NK-92 (cell line): ENCODE data around the gene MTHFD2.
"Not testable (repeated sequence)": the region's sequence is repeated elsewhere in the genome, so short reads cannot be mapped to it uniquely, and the experiment has no call there.

Source experiments
- DNase-seq: peaks from one replicate; lab custom pipeline; 2025; ENCODE audit not compliant: unreplicated experiment; lab: John Stamatoyannopoulos, UW

MTHFD2 gene

DNA sequence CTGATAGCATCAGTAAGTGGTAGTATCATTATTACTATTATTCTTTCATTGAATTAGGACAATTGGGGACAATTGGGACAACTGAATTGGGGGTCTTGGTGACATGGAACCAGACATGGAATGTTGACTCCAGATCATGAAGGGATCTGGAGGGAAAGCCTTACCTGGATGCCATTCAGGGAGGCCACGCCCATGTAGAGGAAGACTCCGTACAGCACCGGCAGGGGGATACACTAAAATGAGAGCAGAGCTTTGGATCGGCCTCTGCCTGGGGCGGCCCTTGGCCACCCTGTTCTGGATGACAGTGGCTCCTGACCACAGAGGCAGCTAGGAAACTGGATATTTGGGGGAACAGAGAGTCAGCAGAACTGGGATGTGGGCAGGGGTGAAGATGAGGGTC, 29.2 kb downstream of the MTHFD2 start:
- no peak for DNase-seq

DNA sequence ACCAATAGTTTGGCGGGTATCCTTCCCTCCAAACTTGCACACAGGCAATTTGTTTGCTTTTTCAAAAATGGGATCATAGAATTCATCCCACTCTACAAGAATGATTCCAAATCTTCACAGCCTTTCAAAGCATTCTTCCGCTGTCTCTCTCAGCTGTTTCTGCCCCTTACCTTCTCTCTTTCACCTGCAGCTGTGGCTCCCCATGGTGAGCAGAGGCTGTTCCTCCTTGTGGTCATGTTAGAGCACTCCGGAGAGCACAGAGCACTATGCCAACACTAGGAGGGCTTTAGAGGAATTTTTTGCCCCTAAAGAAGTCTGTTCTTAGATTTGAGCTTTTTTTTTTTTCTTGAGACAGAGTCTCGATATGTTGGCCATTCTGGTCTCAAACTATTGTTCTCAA, 30.4 kb downstream of the MTHFD2 start:
- DNase-seq: no peak

DNA sequence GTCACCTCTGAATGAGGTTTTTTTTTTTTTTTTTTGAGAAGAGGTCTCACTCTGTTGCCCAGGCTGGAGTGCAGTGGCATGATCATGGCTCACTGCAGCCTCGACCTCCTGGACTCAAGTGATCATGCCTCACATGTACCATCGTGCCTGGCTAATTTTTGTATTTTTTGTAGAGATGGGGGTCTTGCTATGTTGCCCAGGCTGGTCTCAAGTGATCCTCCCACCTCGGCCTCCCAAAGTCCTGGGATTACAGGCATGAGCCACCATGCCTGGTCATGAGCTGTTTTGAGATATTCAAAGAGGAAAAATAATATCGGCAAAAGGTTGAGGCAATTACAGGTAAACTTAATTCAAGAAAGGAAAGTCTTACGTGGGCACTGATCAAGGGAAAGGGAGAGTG, 31.4 kb downstream of the MTHFD2 start:
- not testable (repeated sequence) for DNase-seq

DNA sequence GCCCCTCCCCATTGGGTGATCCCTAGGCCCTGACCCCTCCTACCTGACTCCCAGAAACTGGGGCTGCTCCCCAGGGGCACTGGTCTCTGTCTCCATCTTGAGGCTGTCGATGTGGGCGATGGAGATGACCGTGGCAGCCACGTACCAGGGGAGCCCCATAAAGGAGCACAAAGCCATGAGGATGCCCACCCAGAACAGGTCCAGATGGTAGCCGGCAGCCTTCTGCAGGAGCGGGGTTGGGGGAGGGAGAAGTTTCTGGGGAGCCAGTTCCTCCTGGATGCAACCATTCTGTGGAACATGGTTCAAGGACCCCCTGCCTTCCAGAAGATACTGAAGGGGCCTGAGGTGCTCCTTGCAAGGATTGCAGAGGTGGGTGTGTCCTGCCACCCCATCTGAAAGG, 34.0 kb downstream of the MTHFD2 start:
- DNase-seq: no peak

DNA sequence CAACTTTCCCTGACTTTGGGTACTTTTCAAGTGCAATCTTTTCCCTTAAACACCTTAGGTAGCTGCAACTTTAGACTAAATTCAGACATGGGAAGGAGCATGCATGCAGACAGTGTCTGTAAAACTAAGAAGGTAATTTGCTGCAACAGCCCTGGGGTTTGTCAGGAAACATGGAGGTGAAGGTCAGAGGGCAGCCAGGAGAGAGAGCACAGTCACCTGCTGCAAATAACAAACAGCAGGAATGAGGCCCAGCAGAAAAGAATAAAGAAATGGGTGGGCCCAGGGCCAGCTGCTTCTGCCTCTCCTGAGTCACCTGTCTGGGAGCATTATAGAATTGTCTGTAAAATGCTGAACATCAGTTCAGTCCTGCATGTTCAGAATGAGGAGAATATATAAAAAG, 35.2 kb downstream of the MTHFD2 start:
- DNase-seq: no peak

DNA sequence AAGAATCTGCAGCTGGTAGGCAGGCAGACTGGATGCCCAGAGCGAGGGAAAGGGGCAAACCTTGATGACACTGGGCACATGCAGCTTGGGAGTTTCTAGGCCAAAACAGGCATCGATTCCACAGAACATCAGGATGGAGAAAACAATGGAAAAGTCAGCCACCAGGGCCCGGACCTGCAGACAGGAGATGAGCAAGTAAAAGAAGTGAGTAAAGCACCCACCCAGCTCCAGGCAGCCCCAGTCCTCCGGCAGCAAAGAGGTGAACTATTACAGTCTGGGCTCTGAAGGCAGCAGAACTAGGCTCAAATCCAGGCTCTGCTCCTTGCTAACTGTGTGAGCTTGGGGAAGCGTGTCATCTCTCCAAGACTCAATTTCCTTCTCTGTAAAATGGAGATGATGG, 36.6 kb downstream of the MTHFD2 start:
- no peak for DNase-seq

DNA sequence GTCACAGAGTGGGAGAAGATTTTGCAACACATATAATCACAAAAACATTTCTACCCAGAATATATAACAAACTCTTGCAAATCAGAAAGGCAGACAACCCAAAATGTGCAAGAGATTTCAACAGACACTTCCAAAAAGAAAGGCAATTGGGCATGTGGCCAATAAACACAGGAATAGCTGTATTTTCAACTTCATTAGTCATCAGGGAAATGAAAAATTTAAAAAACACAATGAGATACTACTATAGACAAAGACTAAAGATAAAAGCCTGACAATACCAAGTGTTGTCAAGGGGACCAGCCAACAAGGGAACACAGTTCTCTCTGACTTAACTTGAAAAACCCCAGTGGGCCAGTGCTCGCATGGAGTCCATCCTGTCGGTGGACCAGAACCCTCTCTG, 40.5 kb downstream of the MTHFD2 start:
- DNase-seq: no peak

DNA sequence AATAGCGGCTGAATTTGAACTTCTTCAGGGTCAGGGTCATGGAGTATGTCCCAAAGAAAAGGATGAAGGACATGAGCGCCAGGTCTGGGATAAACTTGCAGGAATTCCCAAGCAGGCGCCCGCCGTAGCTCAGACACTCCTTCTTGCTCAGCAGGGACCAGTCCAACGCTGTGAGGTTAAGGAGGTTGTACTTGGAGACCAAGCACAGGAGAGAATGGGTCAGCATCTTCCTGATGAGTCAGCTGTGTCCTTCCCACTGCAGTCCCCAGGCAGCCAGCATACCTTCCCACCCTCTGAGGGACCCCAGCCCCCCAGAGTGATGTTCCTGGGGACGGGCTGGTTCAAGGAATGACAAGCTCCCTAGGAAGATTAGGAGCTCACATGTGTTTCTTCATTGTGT, 40.9 kb downstream of the MTHFD2 start:
- no peak for DNase-seq

DNA sequence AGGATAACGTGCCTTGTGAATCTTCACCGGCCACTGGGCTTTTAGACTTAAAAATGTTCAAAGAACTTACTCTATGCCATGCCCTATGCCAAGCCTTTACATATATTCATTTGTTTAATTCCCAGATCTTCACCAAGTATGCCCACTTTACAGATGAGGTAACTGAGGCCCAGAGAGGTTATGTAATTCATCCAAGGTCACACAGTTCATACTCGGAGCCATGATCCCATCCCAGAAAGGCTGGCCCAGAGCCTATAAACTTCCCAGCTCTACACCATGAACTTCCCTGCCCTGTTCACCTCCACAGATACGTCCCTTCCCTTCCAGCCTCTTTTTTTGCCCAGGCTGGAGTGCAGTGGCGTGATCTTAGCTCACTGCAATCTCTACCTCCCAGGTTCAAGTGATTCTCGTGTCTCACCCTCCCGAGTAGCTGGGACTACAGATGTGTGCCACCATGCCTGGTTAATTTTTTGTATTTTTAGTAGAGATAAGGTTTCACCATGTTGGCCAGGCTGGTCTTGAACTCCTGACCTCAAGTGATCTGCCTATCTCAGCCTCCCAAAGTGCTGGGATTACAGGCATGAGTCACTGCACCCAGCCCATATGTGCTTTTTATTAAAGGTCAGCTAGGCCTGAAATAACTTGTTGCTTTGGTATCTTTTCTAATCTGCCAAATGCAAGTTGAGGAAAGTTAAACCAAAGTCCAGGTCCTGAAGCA, 44.1 kb downstream of the MTHFD2 start:
- DNase-seq: no peak

DNA sequence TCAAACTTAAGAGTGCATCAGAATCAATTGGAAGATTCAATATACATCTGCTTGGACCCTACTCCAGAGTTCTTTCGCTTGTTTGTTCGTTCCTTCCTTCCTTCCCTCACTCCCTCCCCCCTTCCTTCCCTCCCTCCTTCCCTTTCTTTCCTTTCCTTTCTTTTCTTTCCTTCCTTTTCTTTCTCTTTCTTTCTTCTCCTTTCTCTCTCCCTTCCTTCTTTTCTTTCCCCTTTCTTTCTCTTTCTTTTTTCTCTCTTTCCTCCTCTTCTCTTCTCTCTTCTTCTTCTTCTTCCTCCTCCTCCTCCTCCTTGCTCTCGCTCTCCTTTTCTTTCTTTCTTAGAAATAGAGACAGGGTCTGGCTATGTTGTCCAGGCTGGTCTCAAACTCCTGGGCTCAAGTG, 45.9 kb downstream of the MTHFD2 start:
- no peak for DNase-seq

DNA sequence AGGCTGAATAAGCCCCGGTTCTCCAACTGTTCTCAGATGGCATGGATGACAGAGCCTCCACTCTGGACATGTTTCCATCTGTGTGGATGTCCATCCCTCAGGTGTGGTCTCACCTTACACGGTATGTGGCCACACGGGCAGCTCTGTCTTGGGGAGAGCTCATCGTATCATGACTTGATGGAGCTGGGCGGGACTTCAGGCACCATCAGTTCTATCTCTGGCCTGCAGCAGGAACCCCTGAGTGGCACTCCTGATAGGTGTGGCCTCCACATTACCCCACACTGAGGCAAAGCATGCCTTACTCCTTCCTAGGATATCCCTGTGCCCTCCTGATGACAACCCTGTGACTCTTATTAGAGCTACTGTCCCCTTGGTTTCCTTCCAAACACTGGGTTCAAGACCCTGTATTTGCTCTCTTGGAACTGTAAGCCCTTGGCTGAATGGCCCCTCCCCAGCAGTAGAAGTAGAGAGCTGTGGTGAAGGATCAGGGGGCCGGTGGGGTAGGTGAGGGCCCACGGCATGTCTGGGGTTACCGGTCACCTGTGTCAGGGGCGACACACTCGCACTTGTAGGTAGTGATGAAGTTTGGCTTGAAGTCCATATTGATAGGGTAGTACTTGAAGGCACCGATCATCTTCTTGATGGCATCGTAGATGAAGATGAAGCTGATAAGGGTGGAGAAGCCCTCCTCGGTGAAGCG, 48.2 kb downstream of the MTHFD2 start:
- no peak for DNase-seq

DNA sequence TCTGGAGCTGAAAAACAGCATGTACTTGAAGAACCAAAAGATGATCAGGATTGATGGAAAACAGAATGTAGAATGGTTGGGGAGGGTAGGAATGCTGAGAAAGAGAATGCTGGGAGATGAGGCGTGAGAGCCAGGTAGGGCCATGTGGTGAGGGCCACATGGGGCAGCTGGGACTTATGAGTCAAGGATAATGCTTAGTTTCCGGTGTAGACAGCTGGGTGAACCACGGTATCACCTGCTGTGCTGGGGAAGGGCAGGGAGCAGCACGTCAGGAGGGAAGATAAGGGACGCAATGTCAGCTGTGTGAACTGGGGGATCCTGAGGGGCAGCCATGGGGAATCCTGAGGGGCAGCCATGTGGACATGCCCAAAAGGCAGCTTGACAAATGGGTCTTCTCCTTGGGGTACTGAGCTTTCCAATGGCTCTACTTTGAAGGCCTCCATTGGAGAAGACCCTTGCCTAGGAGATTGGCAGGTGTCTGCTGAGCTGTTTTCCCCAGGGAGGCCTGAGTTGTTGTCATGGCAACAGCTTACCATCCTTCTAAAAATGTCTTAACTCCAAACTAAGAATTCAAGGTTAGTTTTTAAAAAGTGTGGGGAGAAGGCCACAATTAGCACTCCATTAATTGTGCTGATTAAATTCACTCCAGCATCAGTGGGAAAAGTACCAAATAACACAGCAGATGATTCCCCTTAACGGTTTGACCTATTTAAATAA, 51.1 kb downstream of the MTHFD2 start:
- no peak for DNase-seq

DNA sequence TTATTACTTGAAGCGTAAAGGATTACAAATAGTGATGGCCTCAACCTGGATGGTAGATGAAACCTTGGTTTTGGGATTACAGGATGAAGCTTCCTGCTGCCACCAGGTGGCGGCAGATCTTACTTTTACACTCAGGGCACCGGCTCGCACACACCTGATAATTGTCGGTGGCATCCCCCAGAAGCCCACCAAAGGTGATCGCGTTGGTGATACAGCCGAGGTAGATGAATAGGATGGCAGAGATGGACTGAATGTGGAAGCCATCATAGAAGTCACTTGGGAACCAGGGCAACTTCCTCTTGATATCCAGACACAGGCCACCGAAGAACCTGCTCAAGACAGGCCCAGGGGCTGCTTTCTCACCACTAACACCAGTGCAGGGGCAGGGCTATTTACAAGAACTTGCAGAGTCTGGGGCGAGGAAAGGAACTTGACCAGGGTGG, 51.8 kb downstream of the MTHFD2 start:
- DNase-seq: no peak

DNA sequence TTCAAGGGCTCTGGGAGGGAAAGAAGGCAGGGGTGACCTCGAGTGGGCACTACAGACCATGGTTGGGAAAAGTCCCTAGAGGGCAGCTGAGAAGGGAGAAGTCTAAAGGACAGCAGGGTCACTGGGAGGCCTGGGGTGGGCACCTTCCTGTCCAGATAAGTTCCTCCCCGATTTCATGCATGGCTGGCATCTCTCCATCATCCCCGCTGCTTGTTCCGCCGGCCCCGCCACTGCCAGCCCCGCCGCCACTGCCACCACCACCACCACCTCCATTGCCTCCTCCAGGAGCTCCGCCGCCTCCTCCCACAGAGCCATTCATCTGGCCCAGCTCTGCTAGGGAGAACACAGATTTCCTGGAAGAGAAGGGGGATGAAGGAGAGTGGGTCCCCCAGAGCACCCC, 53.6 kb downstream of the MTHFD2 start:
- DNase-seq: no peak

DNA sequence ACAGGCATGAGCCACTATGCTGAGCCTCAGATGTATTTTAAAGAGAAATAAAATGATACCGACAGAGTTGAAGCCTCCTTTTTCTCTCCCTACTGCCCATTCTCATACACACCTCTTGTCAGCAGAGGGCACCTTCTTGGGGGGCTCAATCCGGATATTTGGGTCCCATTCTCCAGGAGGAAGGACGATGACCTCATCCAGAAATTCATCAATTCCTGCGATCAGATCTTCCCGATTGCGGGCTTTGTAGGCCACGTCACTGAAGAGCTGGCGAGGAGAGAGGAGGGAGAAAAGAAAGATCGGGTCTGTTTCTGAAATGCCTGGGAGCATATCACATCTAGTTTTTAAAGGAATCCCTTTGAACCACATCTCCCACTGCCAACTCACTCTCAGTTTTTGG, 54.4 kb downstream of the MTHFD2 start:
- DNase-seq: no peak

DNA sequence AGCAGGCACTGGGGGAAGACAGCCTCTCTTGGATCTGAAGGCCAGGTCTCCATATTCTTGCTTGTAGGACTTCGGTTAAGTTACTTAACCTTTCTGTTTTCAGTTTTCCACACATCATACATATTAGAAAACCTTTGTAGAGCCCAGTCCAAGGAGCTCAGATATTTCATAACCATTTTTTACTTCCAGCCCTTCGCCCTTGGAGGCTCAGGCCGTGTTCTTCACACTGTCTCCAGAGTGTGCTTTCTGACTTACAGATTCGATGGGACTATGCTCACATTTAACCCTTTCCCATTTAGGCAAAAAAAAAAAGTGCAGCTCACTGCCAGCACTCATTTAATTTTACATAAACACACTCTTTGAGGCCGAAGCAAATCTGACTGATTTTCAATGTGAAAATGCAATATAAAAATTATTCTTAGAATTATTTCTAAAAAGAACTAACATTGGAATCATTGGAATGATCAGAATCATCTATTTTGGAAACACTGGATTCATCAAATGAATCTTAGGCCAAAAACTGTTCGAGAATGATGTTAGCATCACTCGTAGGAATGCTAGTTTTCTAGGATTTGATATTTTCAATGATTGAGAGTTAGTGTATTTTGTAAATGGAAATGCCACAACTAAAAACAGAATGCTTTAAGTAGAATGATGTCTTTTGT, 55.0 kb downstream of the MTHFD2 start:
- DNase-seq: no peak

DNA sequence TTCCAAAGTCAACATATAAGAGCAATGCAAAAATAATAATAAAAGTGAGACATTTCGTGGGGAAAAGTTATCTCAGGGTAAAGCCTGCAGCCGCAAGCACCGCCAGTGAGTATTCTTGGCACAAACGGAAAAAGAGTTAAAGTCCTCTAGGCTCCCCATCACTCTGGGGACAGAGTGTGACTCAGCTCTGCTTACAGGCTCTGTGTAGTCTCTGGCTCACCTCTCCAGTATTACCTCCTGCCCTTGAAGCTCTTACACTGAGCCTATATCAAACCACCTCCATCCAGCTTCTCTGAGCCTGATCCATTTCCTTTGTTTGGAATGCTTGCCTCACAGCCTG, 55.5 kb downstream of the MTHFD2 start:
- no peak for DNase-seq

DNA sequence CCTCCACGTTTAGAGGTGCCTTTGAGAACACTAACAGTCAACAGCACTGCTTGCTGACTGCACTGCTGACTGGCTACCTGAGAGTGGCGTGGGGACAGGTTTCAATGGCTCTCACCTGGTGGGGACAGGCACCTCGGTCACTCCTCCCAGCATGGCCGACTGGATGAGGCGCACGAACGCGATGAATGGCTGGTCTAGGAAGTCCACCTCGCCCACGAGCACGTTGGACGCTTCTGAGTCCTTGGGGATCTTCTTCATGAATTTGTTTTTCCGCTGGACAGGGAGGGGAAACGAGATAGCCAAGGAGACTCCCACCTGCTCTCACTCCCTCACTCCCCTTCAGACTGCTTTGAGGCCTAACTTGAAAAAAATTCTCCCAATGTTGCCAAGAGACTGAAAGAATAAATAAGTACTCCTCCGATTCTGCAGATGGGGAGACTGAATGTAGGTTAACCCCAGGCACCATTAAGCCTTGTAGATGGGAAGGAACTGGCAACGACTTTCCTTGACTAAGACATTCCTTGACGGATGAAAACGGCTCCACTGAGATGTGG, 57.3 kb downstream of the MTHFD2 start:
- no peak for DNase-seq

DNA sequence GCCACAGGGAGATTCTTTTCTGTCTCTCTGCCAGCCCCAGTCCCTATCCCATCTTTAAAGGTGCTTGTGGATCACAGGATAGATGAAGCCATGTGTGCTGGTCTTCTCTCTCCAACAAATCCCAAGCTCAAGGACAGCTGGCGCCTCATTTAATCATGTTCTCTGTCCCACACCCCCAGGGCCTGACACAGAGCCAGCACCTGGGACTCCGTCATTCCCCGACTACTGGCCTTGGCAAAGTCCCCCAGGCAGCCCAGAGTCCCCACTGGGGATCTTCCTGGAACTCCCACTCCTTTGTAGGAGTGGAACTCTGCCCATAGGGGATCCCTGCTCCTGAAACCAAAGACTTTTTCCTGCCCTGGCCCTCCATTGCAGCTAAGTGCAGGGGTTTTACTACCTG, 60.8 kb downstream of the MTHFD2 start:
- no peak for DNase-seq

DNA sequence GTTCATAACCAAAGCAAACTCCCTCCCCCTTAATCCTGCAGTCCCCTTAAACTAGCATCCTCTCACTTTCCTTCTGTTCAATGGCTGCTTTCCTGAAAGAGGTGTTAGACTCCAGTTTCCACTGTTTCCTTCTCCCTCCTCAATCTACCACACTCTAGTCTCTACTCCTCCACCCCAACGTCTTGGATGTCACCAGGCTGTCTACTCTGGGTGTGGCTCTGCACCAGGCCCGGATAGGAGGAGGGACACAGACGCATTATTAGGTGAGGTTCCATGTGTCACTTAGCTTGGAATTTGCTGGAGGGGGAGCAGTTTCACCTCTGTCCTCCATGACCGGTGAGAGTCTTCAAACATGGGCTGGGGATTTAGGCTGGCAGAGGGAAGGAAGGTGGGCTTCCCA, 61.3 kb downstream of the MTHFD2 start:
- DNase-seq: no peak

DNA sequence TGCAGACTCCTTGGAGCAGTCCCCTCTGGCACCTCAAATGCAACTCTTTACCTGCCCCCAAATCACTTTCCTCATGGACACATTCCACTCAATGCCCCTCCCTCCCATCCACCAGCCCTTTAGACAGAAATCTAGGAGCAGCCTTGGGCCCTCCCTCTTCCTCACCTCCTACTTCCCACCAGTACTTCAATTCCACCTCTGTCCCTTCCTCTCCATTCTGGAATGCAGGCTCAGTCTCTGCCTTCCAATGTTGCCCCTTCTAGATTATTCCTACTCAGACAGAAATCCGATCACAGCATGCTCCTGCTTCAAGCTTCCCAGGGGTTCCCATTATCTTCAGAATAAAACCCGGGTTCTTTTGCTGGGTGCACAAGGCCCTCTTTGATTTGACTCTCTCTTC, 62.1 kb downstream of the MTHFD2 start:
- DNase-seq: no peak
